ENCODE data around the gene HCN2.

- TF ChIP-seq EZH2 (IDR thresholded peaks at IDR 0.05) (no peak), POLR2AphosphoS5 (IDR thresholded peaks at IDR 0.05; ENCODE audit: borderline replicate concordance, low read depth, low read length) (no peak)
Observed at GRCh38 chr19:547117-547516, 42.6 kb upstream of the HCN2 start.

Data from SK-N-MC (cell line).